Neural cell (in vitro differentiated cells): Measurements from ENCODE around the gene AVEN. TPM values are rescaled to one million over a fixed set of nuclear protein-coding genes. Genes with fewer than 3 reads are reported as not detected.

ENCODE experiments used
- H2AFZ ChIP-seq: fragments of 200-600, 300-800 bp; sonication (generic), shearing (Covaris generic); 2 replicates; pipeline ENCODE4 v1.6.0; 2014; ENCODE audit warnings: low read depth, mild to moderate bottlenecking, antibody characterized with exemption, low read length, moderate library complexity
- H3F3A ChIP-seq: fragments of 200-600 bp; shearing (Covaris generic); 2 replicates; pipeline ENCODE4 v1.6.1; 2016; ENCODE audit warnings: mild to moderate bottlenecking, moderate library complexity, mixed read lengths, antibody characterized with exemption, low read length; ENCODE audit not compliant: insufficient read depth, poor library complexity, severe bottlenecking
- H3K27ac ChIP-seq: fragments of 200-600, 300-800 bp; sonication (generic), shearing (Covaris generic); 2 replicates; pipeline ENCODE4 v1.5.1; 2014; ENCODE audit warnings: mild to moderate bottlenecking, low read length, moderate library complexity
- H3K27me3 ChIP-seq: fragments of 300-800, 200-600 bp; sonication (generic), shearing (Covaris generic); 2 replicates; pipeline ENCODE4 v1.6.0; 2014; ENCODE audit warnings: mild to moderate bottlenecking, low read depth, low read length, moderate library complexity; ENCODE audit not compliant: insufficient read depth
- H3K36me3 ChIP-seq: fragments of 300-800, 200-600 bp; sonication (generic), shearing (Covaris generic); 2 replicates; pipeline ENCODE4 v1.5.1; 2014; ENCODE audit warnings: mild to moderate bottlenecking, antibody characterized with exemption, low read length, moderate library complexity; ENCODE audit not compliant: insufficient read depth
- H3K4me2 ChIP-seq: fragments of 300-800, 200-600 bp; sonication (generic), shearing (Covaris generic); 2 replicates; pipeline ENCODE4 v1.6.0; 2014; ENCODE audit warnings: mild to moderate bottlenecking, low read length
- H3K4me3 ChIP-seq: fragments of 300-800, 200-600 bp; sonication (generic), shearing (Covaris generic); 2 replicates; pipeline ENCODE4 v1.5.1; 2014; ENCODE audit warnings: mild to moderate bottlenecking, low read length, moderate library complexity
- H3K79me2 ChIP-seq: fragments of 200-600 bp; shearing (Covaris generic); replicated peaks from 2 replicates; pipeline ENCODE4 v1.6.0; 2014; ENCODE audit warnings: mild to moderate bottlenecking, low read length, moderate library complexity; ENCODE audit not compliant: insufficient read depth
- H3K9ac ChIP-seq: fragments of 300-800, 200-600 bp; sonication (generic), shearing (Covaris generic); 2 replicates; pipeline ENCODE4 v1.6.1; 2016; ENCODE audit warnings: mild to moderate bottlenecking, low read length, mixed read lengths
- H3K9me2 ChIP-seq: fragments of 200-600 bp; shearing (Covaris generic); 2 replicates; pipeline ENCODE4 v1.6.1; 2016; ENCODE audit warnings: mild to moderate bottlenecking, low read length, mixed read lengths; ENCODE audit not compliant: insufficient read depth
- H3K9me3 ChIP-seq: fragments of 200-600, 300-800 bp; sonication (generic), shearing (Covaris generic); 2 replicates; pipeline ENCODE4 v1.6.1; 2016; ENCODE audit warnings: mild to moderate bottlenecking, mixed run types, low read length, moderate library complexity, mixed read lengths
- H4K20me1 ChIP-seq: fragments of 200-600 bp; shearing (Covaris generic); 2 replicates; pipeline ENCODE4 v1.6.1; 2016; ENCODE audit warnings: mild to moderate bottlenecking, mixed run types; ENCODE audit not compliant: insufficient read depth
- CTCF ChIP-seq: fragments of 450-650 bp; IDR thresholded peaks from 2 replicates; pipeline ENCODE4 v1.5.1; 2014; ENCODE audit warnings: antibody characterized with exemption, mild to moderate bottlenecking, moderate library complexity; ENCODE audit not compliant: poor library complexity, severe bottlenecking
- EP300 ChIP-seq: fragments of 450-650 bp; conservative IDR thresholded peaks from 2 replicates; pipeline ENCODE4 v1.6.1; 2014; ENCODE audit warnings: antibody characterized with exemption, mild to moderate bottlenecking, moderate library complexity; ENCODE audit not compliant: poor library complexity, severe bottlenecking
- EZH2 ChIP-seq: fragments of 200-600, 300-800 bp; shearing (Covaris generic), sonication (generic); IDR thresholded peaks from 2 replicates; pipeline ENCODE4 v1.6.1; 2014; ENCODE audit warnings: antibody characterized with exemption, low read length, borderline replicate concordance, mild to moderate bottlenecking; ENCODE audit not compliant: insufficient read depth, poor library complexity, severe bottlenecking
- MXI1 ChIP-seq: fragments of 450-650 bp; conservative IDR thresholded peaks from 2 replicates; pipeline ENCODE4 v1.6.1; 2014; ENCODE audit warnings: antibody characterized with exemption, mild to moderate bottlenecking; ENCODE audit not compliant: poor library complexity, severe bottlenecking
- POLR2AphosphoS5 ChIP-seq: IDR thresholded peaks from 2 replicates; pipeline ENCODE4 v1.6.1; 2012
- RAD21 ChIP-seq: fragments of 450-650 bp; conservative IDR thresholded peaks from 2 replicates; pipeline ENCODE4 v1.6.1; 2014; ENCODE audit warnings: antibody characterized with exemption, mild to moderate bottlenecking, moderate library complexity
- REST ChIP-seq: IDR thresholded peaks from 2 replicates; pipeline ENCODE4 v1.6.1; 2012; ENCODE audit warnings: borderline replicate concordance
- SMC3 ChIP-seq: fragments of 450-650 bp; conservative IDR thresholded peaks from 2 replicates; pipeline ENCODE4 v1.6.1; 2014; ENCODE audit warnings: antibody characterized with exemption, mild to moderate bottlenecking, moderate library complexity; ENCODE audit not compliant: poor library complexity
- TAF1 ChIP-seq: IDR thresholded peaks from 2 replicates; pipeline ENCODE4 v1.6.1; 2012; ENCODE audit warnings: low read depth
- polyA plus RNA-seq: library from polyadenylated mRNA; depleted of rRNA; stranded (reverse); fragments of >200 nt; gene quantifications from 2 replicates; pipeline ENCODE4 v1.2.3, GENCODE V29; 2014

Gene AVEN
- polyA plus RNA-seq, 1 donor from 2014 or later: 14.1 TPM

- Histone ChIP-seq H3K27me3 (no peaks in the 10 kb centered on the region), H3K9me2 (no peaks in the 10 kb centered on the region), H3K4me2 (no peak overlapping the region), H3F3A (no peaks in the 10 kb centered on the region), H3K27ac (no peak overlapping the region), H4K20me1 (no peaks in the 10 kb centered on the region), H3K36me3 (no peaks in the 10 kb centered on the region), H3K9me3 (no peaks in the 10 kb centered on the region), H2AFZ (no peak overlapping the region), H3K4me3 (no peak overlapping the region), H3K79me2 (no peaks in the 10 kb centered on the region), H3K9ac (no peak overlapping the region)
- TF ChIP-seq MXI1: no peak
- no peak for TF ChIP-seq POLR2AphosphoS5
- TF ChIP-seq RAD21: no peak
- no peak for TF ChIP-seq TAF1
- no peak for TF ChIP-seq EP300
- no peak for TF ChIP-seq EZH2
- no peak for TF ChIP-seq REST
- TF ChIP-seq SMC3: no peak
- no peak for TF ChIP-seq CTCF
Observed at GRCh38 chr15:33894193-33894592, 144.8 kb downstream of the AVEN start.

- no peaks in the 10 kb centered on the region for H3K79me2 ChIP-seq
- no peak overlapping the region for H2AFZ ChIP-seq
- no peak overlapping the region for H3K9ac ChIP-seq
- no peak overlapping the region for H3K4me2 ChIP-seq
- no peaks in the 10 kb centered on the region for H3K9me2 ChIP-seq
- H3K4me3 ChIP-seq: no peak overlapping the region
- H3K27me3 ChIP-seq: no peaks in the 10 kb centered on the region
- H3K36me3 ChIP-seq: no peaks in the 10 kb centered on the region
- H3K27ac ChIP-seq: no peak overlapping the region
- no peaks in the 10 kb centered on the region for H3F3A ChIP-seq
- TF ChIP-seq EZH2: no peak
- no peak for TF ChIP-seq EP300
- no peak for TF ChIP-seq SMC3
- TF ChIP-seq REST: no peak
- TF ChIP-seq MXI1: no peak
- no peak for TF ChIP-seq TAF1
- no peak for TF ChIP-seq POLR2AphosphoS5
- no peak for TF ChIP-seq RAD21
- no peak for TF ChIP-seq CTCF
- H4K20me1 ChIP-seq: no peaks in the 10 kb centered on the region
- H3K9me3 ChIP-seq: no peaks in the 10 kb centered on the region
Observed at GRCh38 chr15:33888176-33888575, 150.8 kb downstream of the AVEN start.
